ENCODE data around the gene WDR45.

- no peak for TF ChIP-seq TAF1 (IDR thresholded peaks at IDR 0.05; ENCODE audit: borderline replicate concordance, low read depth, low read length)
- TF ChIP-seq POLR2A (IDR thresholded peaks at IDR 0.05; ENCODE audit: low read depth, low read length) = no peak
- no peak for TF ChIP-seq POLR2AphosphoS5 (IDR thresholded peaks at IDR 0.05; ENCODE audit: low read depth, low read length)
Measured at GRCh38 chrX:49089553-49089952, 9.9 kb upstream of the WDR45 start.
